Loucy (cell line): Measurements from ENCODE around the gene DGCR6L.
"Not testable (repeated sequence)": the region's sequence is repeated elsewhere in the genome, so short reads cannot be mapped to it uniquely, and the experiment has no call there.

Source experiments
- H2AFZ ChIP-seq: fragments of 200-600 bp; sonication (generic); 2 replicates; pipeline ENCODE4 v1.6.0; 2016; ENCODE audit warnings: antibody characterized with exemption, mild to moderate bottlenecking, low read length, moderate library complexity
- H3F3A ChIP-seq: fragments of 200-600 bp; 2 replicates; pipeline ENCODE4 v1.6.0; 2016; ENCODE audit warnings: antibody characterized with exemption, low read depth, mild to moderate bottlenecking
- H3K27me3 ChIP-seq: fragments of 200-600 bp; sonication (generic); 2 replicates; pipeline ENCODE4 v1.6.1; 2014; ENCODE audit warnings: low read length, mild to moderate bottlenecking; ENCODE audit not compliant: insufficient read depth, poor library complexity, severe bottlenecking
- H3K36me3 ChIP-seq: fragments of 200-600 bp; sonication (generic); 2 replicates; pipeline ENCODE4 v1.6.1; 2016; ENCODE audit warnings: low read length; ENCODE audit not compliant: insufficient read depth
- H3K4me1 ChIP-seq: fragments of 200-600 bp; sonication (generic); 2 replicates; pipeline ENCODE4 v1.5.1; 2014; ENCODE audit warnings: low read length, mild to moderate bottlenecking; ENCODE audit not compliant: insufficient read depth, poor library complexity, severe bottlenecking
- H3K4me2 ChIP-seq: fragments of 200-600 bp; sonication (generic); 2 replicates; pipeline ENCODE4 v1.6.0; 2014; ENCODE audit warnings: antibody characterized with exemption, low read length, low read depth, mild to moderate bottlenecking; ENCODE audit not compliant: poor library complexity, severe bottlenecking
- H3K4me3 ChIP-seq: fragments of 200-600 bp; sonication (generic); 2 replicates; pipeline ENCODE4 v1.5.1; 2014; ENCODE audit warnings: low read length, mild to moderate bottlenecking, mixed read lengths; ENCODE audit not compliant: poor library complexity, severe bottlenecking
- H3K79me2 ChIP-seq: fragments of 200-600 bp; sonication (generic); 2 replicates; pipeline ENCODE4 v1.6.1; 2014; ENCODE audit warnings: low read length; ENCODE audit not compliant: insufficient read depth
- H3K9ac ChIP-seq: fragments of 200-600 bp; sonication (generic); 2 replicates; pipeline ENCODE4 v1.6.0; 2014; ENCODE audit warnings: mild to moderate bottlenecking, low read depth, low read length, moderate library complexity; ENCODE audit not compliant: poor library complexity, severe bottlenecking
- H3K9me2 ChIP-seq: fragments of 200-600 bp; sonication (generic); replicated peaks from 2 replicates; pipeline ENCODE4 v1.6.1; 2016; ENCODE audit warnings: low read depth, low read length, mixed read lengths
- H3K9me3 ChIP-seq: fragments of 200-600 bp; sonication (generic); 2 replicates; pipeline ENCODE4 v1.6.1; 2014; ENCODE audit warnings: mild to moderate bottlenecking, antibody characterized with exemption, low read length, low read depth; ENCODE audit not compliant: insufficient read depth
- H4K20me1 ChIP-seq: fragments of 200-600 bp; sonication (generic); 2 replicates; pipeline ENCODE4 v1.6.0; 2014; ENCODE audit warnings: antibody characterized with exemption, low read length, mild to moderate bottlenecking; ENCODE audit not compliant: insufficient read depth, poor library complexity, severe bottlenecking
- CTCF ChIP-seq: fragments of 200-600 bp; sonication (generic); conservative IDR thresholded peaks from 2 replicates; pipeline ENCODE4 v1.5.1; 2014; ENCODE audit warnings: mild to moderate bottlenecking, antibody characterized with exemption, low read length
- EZH2phosphoT487 ChIP-seq: fragments of 200-600 bp; IDR thresholded peaks from 2 replicates; pipeline ENCODE4 v1.6.1; 2018; ENCODE audit warnings: antibody characterized with exemption, mild to moderate bottlenecking, moderate library complexity, borderline replicate concordance

Gene DGCR6L

GRCh38 chr22:20282901-20283673, 36.8 kb downstream of the DGCR6L start:
- Histone ChIP-seq H3K4me3 (no peak overlapping the region), H3K4me2 (no peak overlapping the region), H3K4me1 (no peaks in the 10 kb centered on the region)

DNA sequence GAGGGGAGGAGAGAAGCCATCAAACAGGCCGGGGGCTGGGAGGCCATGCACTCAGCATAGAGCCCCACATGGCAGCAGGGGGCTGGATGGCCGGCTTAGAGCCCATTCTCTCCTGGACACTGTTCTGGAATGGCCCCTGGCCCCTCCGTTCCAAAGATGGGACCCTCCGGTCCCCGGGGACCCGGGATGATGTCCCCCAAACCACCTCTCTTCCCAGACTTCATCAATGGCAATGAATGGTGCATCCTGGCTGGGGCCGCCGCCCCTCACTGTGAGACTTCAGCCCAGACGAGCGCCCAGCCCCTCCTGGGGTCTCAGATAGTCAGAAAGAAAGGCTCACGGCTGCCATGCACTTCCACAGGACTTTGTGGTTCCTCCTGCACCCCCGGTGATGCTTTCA, 38.0 kb downstream of the DGCR6L start:
- Histone ChIP-seq H3K79me2 (no peaks in the 10 kb centered on the region), H3K4me1 (no peaks in the 10 kb centered on the region), H3K9me2 (no peaks in the 10 kb centered on the region), H3K27me3 (no peaks in the 10 kb centered on the region), H3K9ac (no peak overlapping the region), H3K4me3 (no peak overlapping the region), H3K36me3 (no peaks in the 10 kb centered on the region), H3K4me2 (no peak overlapping the region), H4K20me1 (no peaks in the 10 kb centered on the region), H3K9me3 (no peaks in the 10 kb centered on the region), H3F3A (no peaks in the 10 kb centered on the region), H2AFZ (no peak overlapping the region)
- TF ChIP-seq CTCF = no peak
- TF ChIP-seq EZH2phosphoT487 = no peak

More at GRCh38 chr22:20282901-20283673, 36.8 kb downstream of the DGCR6L start:
- TF ChIP-seq CTCF = no peak
- Histone ChIP-seq H3F3A (no peaks in the 10 kb centered on the region), H3K9ac (no peak overlapping the region), H3K36me3 (no peaks in the 10 kb centered on the region), H3K9me3 (no peaks in the 10 kb centered on the region), H3K27me3 (no peaks in the 10 kb centered on the region), H3K79me2 (no peaks in the 10 kb centered on the region), H2AFZ (no peak overlapping the region), H3K9me2 (no peaks in the 10 kb centered on the region), H4K20me1 (no peaks in the 10 kb centered on the region)

GRCh38 chr22:20281473-20281872, 38.4 kb downstream of the DGCR6L start:
- not testable (repeated sequence) for H3K36me3 ChIP-seq, H2AFZ ChIP-seq, H4K20me1 ChIP-seq, H3K9me3 ChIP-seq, H3F3A ChIP-seq, H3K4me2 ChIP-seq, H3K27me3 ChIP-seq, H3K4me1 ChIP-seq, H3K4me3 ChIP-seq, H3K79me2 ChIP-seq, H3K9ac ChIP-seq, H3K9me2 ChIP-seq

DNA sequence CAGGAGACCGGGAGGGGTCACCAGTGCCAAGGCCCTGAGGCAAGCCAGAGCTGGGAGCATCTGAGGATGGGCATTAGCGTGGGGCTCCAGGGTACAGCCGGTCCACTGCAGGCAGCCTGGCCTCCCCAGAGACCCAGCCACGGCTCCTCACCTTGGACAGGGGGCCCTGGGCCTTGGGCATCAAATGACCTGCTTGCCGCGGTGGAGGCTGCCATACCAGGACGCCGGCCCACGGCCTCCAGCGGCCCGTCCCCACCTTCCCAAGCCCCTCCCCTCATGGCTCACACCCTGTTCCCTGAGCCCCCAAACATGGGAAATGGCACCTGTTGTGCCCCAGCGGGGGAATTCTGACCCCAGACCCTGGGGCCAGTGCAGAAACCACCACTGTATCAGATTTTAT, 39.0 kb downstream of the DGCR6L start:
- H3K27me3 ChIP-seq = no peaks in the 10 kb centered on the region
- no peak overlapping the region for H3K9ac ChIP-seq
- H3K4me1 ChIP-seq = no peaks in the 10 kb centered on the region
- H2AFZ ChIP-seq = no peak overlapping the region
- H3K4me3 ChIP-seq = no peak overlapping the region
- no peak overlapping the region for H3K4me2 ChIP-seq
- no peaks in the 10 kb centered on the region for H3K36me3 ChIP-seq
- no peaks in the 10 kb centered on the region for H4K20me1 ChIP-seq
- no peaks in the 10 kb centered on the region for H3K9me3 ChIP-seq
- no peaks in the 10 kb centered on the region for H3F3A ChIP-seq
- H3K79me2 ChIP-seq = no peaks in the 10 kb centered on the region
- H3K9me2 ChIP-seq = no peaks in the 10 kb centered on the region
- TF ChIP-seq CTCF (no peak), EZH2phosphoT487 (no peak)

DNA sequence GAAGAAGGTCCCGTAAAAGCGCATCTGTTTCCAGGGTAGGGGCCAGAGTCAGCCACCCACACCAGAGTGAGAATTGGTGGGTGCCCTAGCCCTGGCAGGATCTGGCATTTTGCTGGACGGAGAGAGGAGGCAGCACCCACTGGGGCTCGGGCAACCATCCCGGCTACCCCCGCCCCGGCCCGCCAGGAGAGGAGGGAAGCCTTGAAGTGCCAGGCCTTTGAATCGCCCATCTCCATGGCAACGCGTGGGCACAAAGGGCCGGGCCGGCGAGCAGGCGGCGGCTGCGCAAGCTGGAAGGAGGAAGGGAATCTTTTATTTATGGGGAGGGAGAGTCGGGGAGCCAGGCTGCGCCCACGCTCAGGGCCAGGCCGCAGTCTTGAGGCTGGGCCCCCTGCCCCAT, 39.7 kb downstream of the DGCR6L start:
- not testable (repeated sequence) for H3K9me2 ChIP-seq, H3K27me3 ChIP-seq, H3K79me2 ChIP-seq, H3K4me1 ChIP-seq, H3K36me3 ChIP-seq, H2AFZ ChIP-seq, H3K9me3 ChIP-seq, H3K4me2 ChIP-seq, H3F3A ChIP-seq, H3K9ac ChIP-seq, H4K20me1 ChIP-seq, H3K4me3 ChIP-seq
